Activated naive CD8-positive, alpha-beta T cell (primary cell): Measurements from ENCODE around the gene FAM174C.

Experiments used
- H3K27ac Mint-ChIP-seq: one replicate; pipeline ENCODE4 v1.8.0; 2021; ENCODE audit warnings: mixed read lengths
- H3K27me3 Mint-ChIP-seq: one replicate; pipeline ENCODE4 v1.8.0; 2021; ENCODE audit warnings: mixed read lengths
- H3K36me3 Mint-ChIP-seq: one replicate; pipeline ENCODE4 v1.8.0; 2021; ENCODE audit warnings: mixed read lengths
- H3K4me1 Mint-ChIP-seq: one replicate; pipeline ENCODE4 v1.8.0; 2021; ENCODE audit warnings: low read depth, mixed read lengths
- H3K4me3 Mint-ChIP-seq: one replicate; pipeline ENCODE4 v1.8.0; 2021; ENCODE audit warnings: mild to moderate bottlenecking, mixed read lengths
- H3K9me3 Mint-ChIP-seq: one replicate; pipeline ENCODE4 v1.8.0; 2021; ENCODE audit warnings: low read depth, mixed read lengths

FAM174C gene

GRCh38 chr19:1260749-1261537 lies 14.4 kb upstream of the FAM174C start:
- H3K27ac Mint-ChIP-seq = peak overlapping the region; percentile 91
- H3K4me1 Mint-ChIP-seq = peaks cover 49% of the 10 kb centered on the region
- H3K36me3 Mint-ChIP-seq = no peaks in the 10 kb centered on the region
- no peaks in the 10 kb centered on the region for H3K27me3 Mint-ChIP-seq
- H3K4me3 Mint-ChIP-seq = peak overlapping the region; percentile 94
- H3K9me3 Mint-ChIP-seq = no peaks in the 10 kb centered on the region

- H3K9me3 Mint-ChIP-seq = no peaks in the 10 kb centered on the region
- no peaks in the 10 kb centered on the region for H3K36me3 Mint-ChIP-seq
- H3K27ac Mint-ChIP-seq = peak overlapping the region; percentile 91
- peak overlapping the region; percentile 94 for H3K4me3 Mint-ChIP-seq
- no peaks in the 10 kb centered on the region for H3K27me3 Mint-ChIP-seq
- peaks cover 48% of the 10 kb centered on the region for H3K4me1 Mint-ChIP-seq
Observed at GRCh38 chr19:1261538-1261797, 13.9 kb upstream of the FAM174C start.

DNA sequence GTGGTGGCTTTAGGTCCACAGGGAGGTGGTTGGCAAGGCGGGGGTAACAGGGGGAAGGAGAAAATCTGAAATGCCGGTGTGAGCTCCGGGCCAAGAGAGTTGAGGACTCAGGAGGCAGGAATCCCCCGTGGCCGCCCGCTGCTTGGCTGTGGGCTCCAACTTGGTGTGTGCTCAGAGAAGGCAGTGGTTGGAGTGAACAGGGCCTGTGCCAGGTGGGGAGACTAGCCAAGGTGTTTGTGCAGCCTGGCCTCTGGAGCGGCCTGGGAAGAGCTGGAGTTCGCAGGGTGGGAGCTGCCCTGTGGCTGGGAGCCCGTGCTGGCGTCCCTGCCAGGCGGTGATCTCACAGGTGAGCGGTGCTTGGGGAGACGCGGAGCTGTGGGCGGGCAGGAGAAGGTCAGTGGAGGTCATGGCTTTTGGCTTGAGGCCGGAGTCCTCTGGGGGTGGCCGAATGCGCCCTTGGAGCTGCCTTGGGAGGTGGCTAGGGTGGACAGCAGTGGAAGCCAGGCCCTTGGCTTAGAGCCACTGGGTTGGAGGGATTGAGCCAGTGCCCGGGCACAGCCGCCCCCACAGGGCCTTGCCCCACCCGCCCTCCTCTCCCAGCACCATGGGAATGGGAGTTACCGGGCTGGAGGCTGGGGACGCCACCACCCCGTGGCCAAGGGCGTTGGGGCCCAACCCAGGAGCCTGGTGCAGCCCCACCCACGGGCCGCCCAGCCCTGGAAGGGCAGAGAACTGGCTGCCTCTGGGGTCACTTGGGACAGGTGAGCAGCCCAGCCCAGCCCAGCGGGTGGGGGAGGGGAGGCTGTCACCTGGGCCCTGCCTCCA lies 13.3 kb upstream of the FAM174C start:
- Mint-ChIP-seq H3K9me3 (no peaks in the 10 kb centered on the region), H3K27me3 (no peaks in the 10 kb centered on the region), H3K27ac (peak overlapping the region; percentile 91), H3K4me3 (peak overlapping the region; percentile 94), H3K36me3 (no peaks in the 10 kb centered on the region), H3K4me1 (peaks cover 48% of the 10 kb centered on the region)

GRCh38 chr19:1262623-1263123 lies 12.7 kb upstream of the FAM174C start:
- Mint-ChIP-seq H3K27me3 (no peaks in the 10 kb centered on the region), H3K4me3 (peak overlapping the region; percentile 73), H3K27ac (no peak overlapping the region), H3K9me3 (no peaks in the 10 kb centered on the region), H3K4me1 (peaks cover 50% of the 10 kb centered on the region), H3K36me3 (no peaks in the 10 kb centered on the region)

DNA sequence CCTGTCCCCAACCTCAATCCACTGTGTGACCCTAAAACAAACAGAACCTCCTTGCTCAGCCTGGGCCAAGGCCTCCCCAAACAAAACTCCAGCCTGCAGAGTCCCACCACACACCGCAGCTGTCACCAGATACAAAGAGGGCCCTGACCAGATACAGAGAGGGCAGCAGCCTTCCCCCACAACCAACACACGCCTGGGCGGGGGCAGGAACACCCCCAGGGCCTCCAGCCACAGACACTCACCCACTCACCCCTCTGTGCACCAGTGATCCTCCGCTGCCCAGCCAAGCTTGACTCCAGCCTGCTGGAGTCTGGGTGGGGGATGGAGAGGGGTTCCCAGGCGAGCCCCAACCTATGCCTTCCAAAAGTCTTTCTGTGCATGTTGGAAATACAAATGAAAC lies 12.1 kb upstream of the FAM174C start:
- Mint-ChIP-seq H3K4me3 (peak overlapping the region; percentile 73), H3K36me3 (no peaks in the 10 kb centered on the region), H3K4me1 (peaks cover 47% of the 10 kb centered on the region), H3K27me3 (no peaks in the 10 kb centered on the region), H3K27ac (peak overlapping the region; percentile 22), H3K9me3 (no peaks in the 10 kb centered on the region)

DNA sequence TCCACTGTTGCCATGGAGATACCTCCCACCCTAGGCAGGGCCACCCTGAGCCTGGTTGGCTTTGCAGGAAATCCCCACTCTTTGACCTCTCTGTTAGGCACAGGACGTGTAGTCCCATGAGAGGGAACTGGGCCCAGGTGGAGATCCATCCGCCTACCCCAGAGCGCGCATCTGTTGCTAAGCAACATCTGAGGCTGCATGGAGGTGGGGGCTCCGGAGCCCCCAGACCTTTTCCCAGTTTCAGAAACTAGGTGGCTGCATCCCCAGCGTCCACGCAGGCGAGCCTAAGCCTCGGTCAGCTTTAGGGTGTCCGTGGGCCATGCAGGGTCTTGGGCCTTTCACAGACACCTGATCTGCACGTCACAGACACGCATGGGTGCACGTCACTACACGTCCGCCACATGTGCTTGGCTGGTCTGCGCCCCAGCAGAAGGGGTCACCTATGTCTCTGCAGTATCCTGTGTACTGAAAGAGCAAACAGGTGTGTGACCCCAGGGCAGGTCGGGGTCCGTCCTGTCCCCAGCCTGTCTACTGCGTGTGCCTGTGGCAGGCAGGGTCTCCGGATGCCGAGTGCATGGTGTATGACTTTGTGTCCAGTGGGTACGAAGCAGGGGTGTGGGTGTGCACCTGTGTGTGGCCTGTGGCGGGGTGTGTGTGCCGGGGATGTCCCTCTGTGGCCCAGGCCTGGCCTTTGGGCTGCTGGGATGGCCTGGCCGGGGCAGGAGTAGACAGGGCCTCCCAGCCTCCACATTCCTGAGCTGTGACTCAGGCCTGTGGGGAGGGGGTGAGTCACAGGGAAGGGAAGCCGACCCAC lies 10.3 kb upstream of the FAM174C start:
- Mint-ChIP-seq H3K27ac (peak overlapping the region; percentile 41), H3K36me3 (no peaks in the 10 kb centered on the region), H3K4me3 (peak overlapping the region; percentile 66), H3K27me3 (no peaks in the 10 kb centered on the region), H3K4me1 (peaks cover 41% of the 10 kb centered on the region), H3K9me3 (no peaks in the 10 kb centered on the region)

DNA sequence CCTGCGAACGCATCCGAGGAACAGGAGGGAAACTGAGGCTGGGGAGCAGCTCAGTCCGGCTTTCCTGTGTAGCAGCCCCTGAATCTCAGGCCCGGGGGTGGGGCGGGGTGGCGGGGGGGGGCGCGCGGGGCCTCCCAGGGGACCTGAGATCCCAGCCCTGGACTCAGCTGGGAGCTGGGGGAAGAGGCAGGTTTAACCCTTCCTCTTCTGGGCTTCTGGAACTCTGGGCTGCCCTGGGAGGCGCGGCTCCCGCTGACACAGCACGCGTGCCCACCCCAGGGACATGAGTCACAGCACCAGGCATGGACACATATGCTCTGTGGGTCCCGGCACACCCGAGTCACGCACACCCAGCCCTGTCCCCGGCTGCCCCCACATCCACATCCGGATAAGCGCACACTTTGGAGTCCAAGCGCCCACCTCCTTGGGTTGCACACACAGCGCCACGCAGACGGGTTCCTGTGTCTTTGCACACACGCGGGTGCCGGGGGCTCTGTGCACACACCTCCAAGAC lies 9.7 kb upstream of the FAM174C start:
- Mint-ChIP-seq H3K9me3 (no peaks in the 10 kb centered on the region), H3K4me3 (peak overlapping the region; percentile 63), H3K27me3 (no peaks in the 10 kb centered on the region), H3K4me1 (peaks cover 47% of the 10 kb centered on the region), H3K27ac (peak overlapping the region; percentile 76), H3K36me3 (peaks cover 2% of the 10 kb centered on the region)

DNA sequence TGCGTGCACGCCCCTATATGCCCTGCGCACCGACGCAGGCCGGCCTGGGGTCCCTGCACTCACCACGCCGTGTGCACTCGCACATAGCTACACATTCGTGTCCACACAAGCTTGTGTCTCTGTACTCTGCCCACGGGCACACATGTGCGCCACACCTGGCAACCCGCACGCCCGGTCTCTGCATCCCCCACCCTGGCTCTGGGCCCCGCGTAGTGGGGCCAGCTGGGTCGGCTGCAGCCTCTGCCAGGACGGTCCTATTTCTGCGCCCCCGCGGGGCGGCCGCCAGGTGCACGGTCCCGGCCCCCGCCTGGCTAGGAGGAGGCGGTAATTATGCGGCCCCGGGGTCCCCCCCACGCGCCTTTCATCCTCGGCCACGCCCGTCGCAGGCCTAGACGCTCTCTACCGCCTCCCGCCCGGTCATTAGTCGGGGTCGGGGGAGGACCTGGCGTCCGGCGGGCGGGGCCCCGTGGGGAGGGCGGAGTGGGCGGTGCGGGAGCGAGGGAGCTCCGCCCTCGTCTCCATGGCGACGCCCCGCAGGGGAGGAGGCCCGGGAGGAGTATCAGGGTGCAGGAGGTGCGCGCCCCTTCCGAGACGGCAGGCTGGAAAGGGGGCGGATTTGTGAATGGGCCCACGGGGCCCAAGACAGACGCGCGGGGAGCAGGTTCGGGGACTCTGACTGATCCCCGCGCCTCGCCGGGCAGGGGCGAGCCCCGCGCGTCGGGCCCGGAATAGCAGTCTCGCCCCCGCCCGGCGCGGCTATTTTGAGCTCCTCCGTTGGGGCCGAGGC lies 9.0 kb upstream of the FAM174C start:
- Mint-ChIP-seq H3K27me3 (no peaks in the 10 kb centered on the region), H3K4me3 (peak overlapping the region; percentile 63), H3K9me3 (no peaks in the 10 kb centered on the region), H3K4me1 (peaks cover 53% of the 10 kb centered on the region), H3K27ac (peak overlapping the region; percentile 76), H3K36me3 (peaks cover 2% of the 10 kb centered on the region)

DNA sequence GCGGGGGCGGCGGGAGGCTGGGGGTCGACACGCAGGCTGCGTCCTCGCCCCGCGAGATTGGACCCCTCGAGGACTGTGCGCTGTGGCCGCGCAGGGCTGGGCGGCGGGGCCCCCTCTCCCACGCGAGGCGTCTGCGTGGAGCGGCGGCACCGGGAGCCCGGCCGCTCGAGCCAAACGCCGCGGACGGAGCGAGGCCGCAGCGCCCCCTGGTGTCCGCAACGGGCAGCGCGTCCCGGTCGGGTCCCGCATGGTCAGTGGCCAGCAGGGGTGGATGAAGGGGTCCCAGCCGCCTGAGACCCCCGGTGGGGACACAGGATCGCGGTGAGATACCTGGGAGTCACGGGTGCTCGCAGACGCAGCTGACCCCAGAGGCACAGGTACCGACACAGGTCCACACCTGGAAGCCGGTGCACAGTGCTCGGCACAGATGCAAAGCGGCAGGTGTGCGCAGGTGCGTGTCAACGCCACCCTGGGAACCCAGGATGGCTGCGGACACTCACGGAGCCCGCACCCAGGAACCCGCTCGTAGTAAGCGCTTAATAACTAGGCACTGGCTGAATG lies 8.3 kb upstream of the FAM174C start:
- Mint-ChIP-seq H3K36me3 (peaks cover 2% of the 10 kb centered on the region), H3K4me1 (peaks cover 52% of the 10 kb centered on the region), H3K27ac (peak overlapping the region; percentile 3), H3K27me3 (no peaks in the 10 kb centered on the region), H3K4me3 (peak overlapping the region; percentile 67), H3K9me3 (no peaks in the 10 kb centered on the region)

- Mint-ChIP-seq H3K4me3 (peak overlapping the region; percentile 67), H3K27ac (peak overlapping the region; percentile 3), H3K36me3 (peaks cover 2% of the 10 kb centered on the region), H3K4me1 (peaks cover 54% of the 10 kb centered on the region), H3K9me3 (no peaks in the 10 kb centered on the region), H3K27me3 (no peaks in the 10 kb centered on the region)
Observed at GRCh38 chr19:1267477-1268225, 7.7 kb upstream of the FAM174C start.

GRCh38 chr19:1268226-1269064 lies 6.9 kb upstream of the FAM174C start:
- Mint-ChIP-seq H3K36me3 (peaks cover 2% of the 10 kb centered on the region), H3K4me1 (peaks cover 55% of the 10 kb centered on the region), H3K27me3 (no peaks in the 10 kb centered on the region), H3K4me3 (peak overlapping the region; percentile 67), H3K9me3 (no peaks in the 10 kb centered on the region), H3K27ac (peak overlapping the region; percentile 87)

- H3K4me1 Mint-ChIP-seq = peaks cover 61% of the 10 kb centered on the region
- no peaks in the 10 kb centered on the region for H3K27me3 Mint-ChIP-seq
Observed at GRCh38 chr19:1269065-1269477, 6.3 kb upstream of the FAM174C start, which contains the start of gene CIRBP. Gene CIRBP (plus strand): TSS chr19:1269332. CDS start chr19:1270934, 1,602 bp downstream.

More at GRCh38 chr19:1269065-1269477, 6.3 kb upstream of the FAM174C start, which contains the start of gene CIRBP:
- Mint-ChIP-seq H3K36me3 (peaks cover 6% of the 10 kb centered on the region), H3K9me3 (no peaks in the 10 kb centered on the region), H3K27ac (peak within 1 kb of the TSS; percentile 96), H3K4me3 (peak within 1 kb of the TSS; percentile 95)
